Ishikawa (cell line): Measurements from ENCODE around the gene TBPL2.

Source experiments
- CEBPB ChIP-seq: IDR thresholded peaks from 2 replicates; pipeline ENCODE4 v1.6.1; 2012
- CREB1 ChIP-seq: IDR thresholded peaks from 2 replicates; pipeline ENCODE4 v1.6.1; 2012; ENCODE audit warnings: low read depth
- EGR1 ChIP-seq: IDR thresholded peaks from 2 replicates; pipeline ENCODE4 v1.6.1; 2012
- EP300 ChIP-seq: IDR thresholded peaks from 2 replicates; pipeline ENCODE4 v1.6.1; 2012; ENCODE audit warnings: borderline replicate concordance
- FOXM1 ChIP-seq: IDR thresholded peaks from 2 replicates; pipeline ENCODE4 v1.6.1; 2012; ENCODE audit warnings: low read depth, borderline replicate concordance
- NFIC ChIP-seq: IDR thresholded peaks from 2 replicates; pipeline ENCODE4 v1.6.1; 2012
- RAD21 ChIP-seq: IDR thresholded peaks from 2 replicates; pipeline ENCODE4 v1.6.1; 2012; ENCODE audit warnings: low read depth
- TAF1 ChIP-seq: IDR thresholded peaks from 2 replicates; pipeline ENCODE4 v1.6.1; 2012; ENCODE audit warnings: low read depth, mild to moderate bottlenecking
- TCF12 ChIP-seq: IDR thresholded peaks from 2 replicates; pipeline ENCODE4 v1.6.1; 2012; ENCODE audit warnings: low read depth
- TEAD4 ChIP-seq: IDR thresholded peaks from 2 replicates; pipeline ENCODE4 v1.6.1; 2012
- YY1 ChIP-seq: IDR thresholded peaks from 2 replicates; pipeline ENCODE4 v1.6.1; 2012; ENCODE audit warnings: low read depth
- ZBTB7A ChIP-seq: IDR thresholded peaks from 2 replicates; pipeline ENCODE4 v1.6.1; 2012; ENCODE audit warnings: low read depth
- TF ChIP-seq, protein P1 (sequence below): IDR thresholded peaks from 2 replicates; pipeline ENCODE4 v1.6.1; 2012
- TF ChIP-seq, protein P2 (sequence below): IDR thresholded peaks from 2 replicates; pipeline ENCODE4 v1.6.1; 2012
- TF ChIP-seq, protein P3 (sequence below): IDR thresholded peaks from 2 replicates; pipeline ENCODE4 v1.6.1; 2012; ENCODE audit warnings: low read depth, mild to moderate bottlenecking

TBPL2 gene

DNA sequence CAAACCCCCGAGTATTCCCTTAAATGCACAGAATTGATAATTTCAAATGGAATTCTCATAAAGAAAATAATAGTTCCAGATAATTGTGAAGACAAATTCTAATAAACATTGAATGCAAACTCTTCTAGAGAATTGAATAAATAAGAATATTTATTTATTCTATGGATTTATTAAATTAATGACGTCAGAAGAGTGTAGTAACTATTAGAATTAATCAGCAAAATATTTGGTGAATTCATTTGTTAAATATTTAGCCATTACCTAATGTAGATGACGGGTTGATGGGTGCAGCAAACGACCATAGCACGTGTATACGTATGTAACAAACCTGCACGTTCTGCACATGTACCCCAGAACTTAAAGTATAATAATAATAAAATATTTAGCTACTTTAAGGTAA, 33.4 kb upstream of the TBPL2 start:
- TF ChIP-seq EP300 (no peak), CREB1 (no peak)
- TF ChIP-seq, protein P1, sequence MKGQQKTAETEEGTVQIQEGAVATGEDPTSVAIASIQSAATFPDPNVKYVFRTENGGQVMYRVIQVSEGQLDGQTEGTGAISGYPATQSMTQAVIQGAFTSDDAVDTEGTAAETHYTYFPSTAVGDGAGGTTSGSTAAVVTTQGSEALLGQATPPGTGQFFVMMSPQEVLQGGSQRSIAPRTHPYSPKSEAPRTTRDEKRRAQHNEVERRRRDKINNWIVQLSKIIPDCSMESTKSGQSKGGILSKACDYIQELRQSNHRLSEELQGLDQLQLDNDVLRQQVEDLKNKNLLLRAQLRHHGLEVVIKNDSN = no peak

DNA sequence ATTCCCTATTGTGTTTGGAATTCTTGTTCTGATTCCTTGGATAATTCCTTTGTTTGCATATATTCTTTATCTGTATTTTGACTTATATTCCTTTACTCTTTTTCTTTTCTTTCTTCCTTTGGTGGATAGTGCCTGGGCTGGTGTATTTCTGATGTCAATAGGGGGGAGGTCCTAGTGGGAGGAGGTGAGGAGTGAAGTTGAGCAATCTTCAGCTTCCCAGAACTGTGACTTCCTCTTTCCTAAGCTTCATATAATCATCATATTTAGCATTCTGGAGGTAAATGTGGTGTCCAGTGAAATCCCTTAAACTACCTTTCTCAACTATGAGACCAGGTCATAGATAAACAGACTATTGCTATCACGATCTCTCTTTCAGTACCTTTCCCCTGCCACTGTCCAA, 29.6 kb upstream of the TBPL2 start:
- TF ChIP-seq, protein P1 = no peak
- no peak for TF ChIP-seq YY1
- no peak for TF ChIP-seq EP300
- TF ChIP-seq ZBTB7A = no peak
- TF ChIP-seq, protein P2, sequence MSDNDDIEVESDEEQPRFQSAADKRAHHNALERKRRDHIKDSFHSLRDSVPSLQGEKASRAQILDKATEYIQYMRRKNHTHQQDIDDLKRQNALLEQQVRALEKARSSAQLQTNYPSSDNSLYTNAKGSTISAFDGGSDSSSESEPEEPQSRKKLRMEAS = no peak
- no peak for TF ChIP-seq RAD21

DNA sequence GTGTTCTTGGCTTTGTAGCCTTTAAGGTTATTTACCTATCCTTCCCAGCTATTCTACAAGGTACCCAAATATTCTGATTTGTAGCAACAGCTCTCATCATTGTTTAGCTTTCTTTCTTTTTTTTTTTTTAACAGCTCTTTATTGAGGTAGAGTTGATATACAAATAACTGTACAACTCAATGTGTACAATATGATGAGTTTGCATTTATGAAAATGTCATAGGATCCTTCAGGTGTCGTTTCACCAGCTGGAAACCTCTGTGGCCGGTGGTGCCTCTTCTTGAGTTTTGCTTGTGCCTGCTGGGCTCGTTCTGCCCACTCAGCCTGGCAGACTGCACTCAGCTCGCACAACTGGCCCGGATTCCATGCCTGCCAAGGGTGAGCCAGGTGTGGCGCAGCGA, 26.9 kb upstream of the TBPL2 start:
- TF ChIP-seq YY1 = no peak
- no peak for TF ChIP-seq CREB1
- TF ChIP-seq, protein P1 = no peak
- TF ChIP-seq CEBPB = no peak
- no peak for TF ChIP-seq RAD21
- no peak for TF ChIP-seq FOXM1
- no peak for TF ChIP-seq TEAD4
- TF ChIP-seq TAF1 = no peak
- TF ChIP-seq ZBTB7A = no peak
- TF ChIP-seq NFIC = no peak
- TF ChIP-seq, protein P3, sequence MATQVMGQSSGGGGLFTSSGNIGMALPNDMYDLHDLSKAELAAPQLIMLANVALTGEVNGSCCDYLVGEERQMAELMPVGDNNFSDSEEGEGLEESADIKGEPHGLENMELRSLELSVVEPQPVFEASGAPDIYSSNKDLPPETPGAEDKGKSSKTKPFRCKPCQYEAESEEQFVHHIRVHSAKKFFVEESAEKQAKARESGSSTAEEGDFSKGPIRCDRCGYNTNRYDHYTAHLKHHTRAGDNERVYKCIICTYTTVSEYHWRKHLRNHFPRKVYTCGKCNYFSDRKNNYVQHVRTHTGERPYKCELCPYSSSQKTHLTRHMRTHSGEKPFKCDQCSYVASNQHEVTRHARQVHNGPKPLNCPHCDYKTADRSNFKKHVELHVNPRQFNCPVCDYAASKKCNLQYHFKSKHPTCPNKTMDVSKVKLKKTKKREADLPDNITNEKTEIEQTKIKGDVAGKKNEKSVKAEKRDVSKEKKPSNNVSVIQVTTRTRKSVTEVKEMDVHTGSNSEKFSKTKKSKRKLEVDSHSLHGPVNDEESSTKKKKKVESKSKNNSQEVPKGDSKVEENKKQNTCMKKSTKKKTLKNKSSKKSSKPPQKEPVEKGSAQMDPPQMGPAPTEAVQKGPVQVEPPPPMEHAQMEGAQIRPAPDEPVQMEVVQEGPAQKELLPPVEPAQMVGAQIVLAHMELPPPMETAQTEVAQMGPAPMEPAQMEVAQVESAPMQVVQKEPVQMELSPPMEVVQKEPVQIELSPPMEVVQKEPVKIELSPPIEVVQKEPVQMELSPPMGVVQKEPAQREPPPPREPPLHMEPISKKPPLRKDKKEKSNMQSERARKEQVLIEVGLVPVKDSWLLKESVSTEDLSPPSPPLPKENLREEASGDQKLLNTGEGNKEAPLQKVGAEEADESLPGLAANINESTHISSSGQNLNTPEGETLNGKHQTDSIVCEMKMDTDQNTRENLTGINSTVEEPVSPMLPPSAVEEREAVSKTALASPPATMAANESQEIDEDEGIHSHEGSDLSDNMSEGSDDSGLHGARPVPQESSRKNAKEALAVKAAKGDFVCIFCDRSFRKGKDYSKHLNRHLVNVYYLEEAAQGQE = no peak
- no peak for TF ChIP-seq TCF12
- no peak for TF ChIP-seq EGR1
- no peak for TF ChIP-seq EP300

DNA sequence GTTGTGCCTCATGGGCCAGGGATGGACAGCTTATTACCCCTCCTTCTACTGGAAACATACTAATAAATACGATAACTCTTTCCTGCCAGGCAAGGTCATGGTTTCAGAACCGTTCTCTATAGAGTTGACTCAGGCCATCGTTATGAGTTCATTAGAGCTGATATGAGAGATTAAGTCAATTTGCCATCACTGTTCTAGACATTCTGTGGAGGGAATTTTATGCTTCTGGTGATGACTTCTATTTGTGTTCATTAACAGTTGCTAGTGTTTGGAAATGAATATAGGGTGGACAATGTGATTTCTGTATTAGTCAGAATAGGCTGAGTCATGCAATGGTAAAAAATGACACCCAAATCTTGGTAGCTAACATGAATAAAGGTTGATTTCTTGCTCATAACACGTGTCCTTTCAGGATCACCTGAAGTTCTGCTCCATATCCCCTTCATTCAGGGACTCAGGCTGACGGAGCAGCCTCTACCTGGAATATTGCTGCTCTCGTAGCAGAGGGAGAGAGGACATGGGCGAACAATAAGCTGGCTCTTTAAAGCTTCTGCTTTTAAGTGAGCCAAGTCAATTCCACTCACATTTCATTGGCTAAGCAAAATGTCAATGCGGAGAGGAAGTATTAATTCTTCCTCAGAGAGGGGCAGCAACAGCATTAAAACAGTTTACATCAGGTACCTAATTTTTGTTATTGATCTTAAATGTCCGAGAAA, 18.5 kb upstream of the TBPL2 start:
- no peak for TF ChIP-seq CEBPB
- no peak for TF ChIP-seq NFIC
- TF ChIP-seq FOXM1 = no peak

DNA sequence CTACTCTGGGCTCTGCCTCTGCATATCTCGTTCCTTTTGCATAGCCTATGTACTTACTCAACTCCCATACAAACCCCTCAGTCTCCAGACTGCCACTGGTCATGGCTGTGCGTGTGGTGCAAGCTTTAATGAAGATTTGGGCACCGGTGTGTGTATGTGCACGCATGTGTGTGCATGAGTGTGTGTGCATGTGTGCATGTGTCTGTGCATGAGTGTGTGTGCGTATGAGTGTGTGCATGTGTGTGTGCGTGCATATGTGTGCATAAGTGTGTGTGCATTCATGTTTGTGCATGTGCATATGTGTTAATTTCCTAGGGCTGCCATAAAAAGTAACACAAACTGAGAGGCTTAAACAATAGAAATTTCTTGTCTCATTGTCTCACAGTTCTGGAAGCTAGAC, 17.1 kb upstream of the TBPL2 start:
- TF ChIP-seq TEAD4 (no peak), FOXM1 (no peak), TCF12 (no peak), CEBPB (no peak), CREB1 (no peak), ZBTB7A (no peak)
- TF ChIP-seq, protein P2 = no peak
- TF ChIP-seq, protein P3 = no peak

DNA sequence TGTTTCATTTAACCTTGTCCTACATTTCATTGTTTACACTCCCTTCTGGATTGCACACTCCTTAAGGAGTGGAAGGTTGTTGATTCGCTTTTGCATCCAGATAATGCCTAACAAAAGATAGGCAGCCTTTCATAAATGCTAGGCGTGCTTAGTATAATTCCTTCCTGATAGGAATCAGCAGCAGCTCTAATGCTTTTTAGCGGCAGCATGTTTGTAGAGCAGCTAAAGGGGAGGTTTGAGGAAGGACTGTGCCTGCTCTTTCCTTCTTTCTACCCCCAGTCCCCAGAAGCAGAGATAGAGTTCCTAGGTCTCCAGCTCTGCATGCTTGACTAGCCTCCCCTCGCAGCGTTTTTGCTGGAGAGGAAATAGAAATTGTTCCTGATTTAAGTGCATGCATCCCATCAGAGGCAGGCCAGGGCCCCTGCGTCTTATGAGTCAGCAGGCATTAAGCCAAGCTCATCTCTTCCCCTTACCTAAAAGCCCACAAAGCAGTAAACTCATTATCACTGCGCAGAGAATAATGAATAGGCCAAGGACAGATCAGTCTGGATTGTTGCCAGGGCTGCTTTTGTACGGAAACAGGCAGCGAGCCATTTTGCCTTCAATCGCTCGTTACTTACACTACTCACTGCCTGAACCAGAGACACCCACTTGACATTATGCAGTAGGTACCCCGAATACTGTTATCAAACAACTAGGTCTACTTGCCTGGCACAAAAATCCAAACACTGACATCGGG, 14.0 kb upstream of the TBPL2 start:
- TF ChIP-seq EP300 (peak; percentile 40; the same call in 1 of the 2 replicates), TAF1 (no peak), NFIC (peak; percentile 94), FOXM1 (no peak), ZBTB7A (no peak), TCF12 (peak; percentile 56; the same call in 1 of the 2 replicates), TEAD4 (peak; percentile 27; the same call in 1 of the 2 replicates)
